ENCODE measurements around the gene FAM210A. TPM values are rescaled to one million over a fixed set of nuclear protein-coding genes. Genes with fewer than 3 reads are reported as not detected.

FAM210A gene
- total RNA-seq, 3 donors from 2014 or later: 7.7 to 15.1 (median 10.5) TPM

- no peaks in the 10 kb centered on the region for H3K27me3 ChIP-seq
- TF ChIP-seq POLR2A (IDR thresholded peaks at IDR 0.05) (no peak), POLR2AphosphoS5 (IDR thresholded peaks at IDR 0.05) (no peak)
- TF ChIP-seq, protein P1, sequence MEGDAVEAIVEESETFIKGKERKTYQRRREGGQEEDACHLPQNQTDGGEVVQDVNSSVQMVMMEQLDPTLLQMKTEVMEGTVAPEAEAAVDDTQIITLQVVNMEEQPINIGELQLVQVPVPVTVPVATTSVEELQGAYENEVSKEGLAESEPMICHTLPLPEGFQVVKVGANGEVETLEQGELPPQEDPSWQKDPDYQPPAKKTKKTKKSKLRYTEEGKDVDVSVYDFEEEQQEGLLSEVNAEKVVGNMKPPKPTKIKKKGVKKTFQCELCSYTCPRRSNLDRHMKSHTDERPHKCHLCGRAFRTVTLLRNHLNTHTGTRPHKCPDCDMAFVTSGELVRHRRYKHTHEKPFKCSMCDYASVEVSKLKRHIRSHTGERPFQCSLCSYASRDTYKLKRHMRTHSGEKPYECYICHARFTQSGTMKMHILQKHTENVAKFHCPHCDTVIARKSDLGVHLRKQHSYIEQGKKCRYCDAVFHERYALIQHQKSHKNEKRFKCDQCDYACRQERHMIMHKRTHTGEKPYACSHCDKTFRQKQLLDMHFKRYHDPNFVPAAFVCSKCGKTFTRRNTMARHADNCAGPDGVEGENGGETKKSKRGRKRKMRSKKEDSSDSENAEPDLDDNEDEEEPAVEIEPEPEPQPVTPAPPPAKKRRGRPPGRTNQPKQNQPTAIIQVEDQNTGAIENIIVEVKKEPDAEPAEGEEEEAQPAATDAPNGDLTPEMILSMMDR (IDR thresholded peaks at IDR 0.05): no peak
- H3K27ac ChIP-seq: peak overlapping the region in 1 of 2 donors; percentile 33
- DNase-seq (ENCODE audit: low spot score in 2 of 2): no peak
- intact Hi-C loops (cut with DNase I; ENCODE audit: low total_unique reads): no loop called here
- H3K4me1 ChIP-seq: peaks cover 0 to 3% of the 10 kb centered on the region in 2 donors
- no peaks in the 10 kb centered on the region for H3K36me3 ChIP-seq
- H3K4me3 ChIP-seq: no peak overlapping the region
- H3K9me3 ChIP-seq: no peaks in the 10 kb centered on the region
Observed at GRCh38 chr18:13614641-13615288, 111.6 kb downstream of the FAM210A start.

GRCh38 chr18:13613591-13614501, 112.5 kb downstream of the FAM210A start:
- H3K27ac ChIP-seq: no peak overlapping the region
- TF ChIP-seq, protein P1 (IDR thresholded peaks at IDR 0.05): no peak
- TF ChIP-seq POLR2A (IDR thresholded peaks at IDR 0.05): no peak
- no peak for TF ChIP-seq POLR2AphosphoS5 (IDR thresholded peaks at IDR 0.05)
- no peaks in the 10 kb centered on the region for H3K27me3 ChIP-seq
- no peaks in the 10 kb centered on the region for H3K9me3 ChIP-seq
- H3K4me1 ChIP-seq: peaks cover 0 to 3% of the 10 kb centered on the region in 2 donors
- intact Hi-C loops (cut with DNase I; ENCODE audit: low total_unique reads): no loop called here
- H3K36me3 ChIP-seq: no peaks in the 10 kb centered on the region
- H3K4me3 ChIP-seq: no peak overlapping the region
- DNase-seq (ENCODE audit: low spot score in 2 of 2): no peak

Other genes starting within 250 kb of the FAM210A start
- gene RNMT, start 115 bp upstream of the FAM210A start, total RNA-seq: 10 to 100 TPM; 20.5 to 36.0 (median 23.9) TPM
- gene MC5R, start 97.6 kb upstream of the FAM210A start, total RNA-seq: not detected
- gene MC2R, start 189.0 kb upstream of the FAM210A start, total RNA-seq: not detected